GM15510 (cell line): ENCODE results near the gene FBLN1.

Experiments
- POLR2A ChIP-seq: IDR thresholded peaks from 3 replicates; pipeline ENCODE4 v1.6.1; 2011; ENCODE audit warnings: borderline replicate concordance; ENCODE audit not compliant: insufficient read length; ENCODE audit errors: extremely low read depth

FBLN1 gene

GRCh38 chr22:45603619-45604018 is 100.9 kb downstream of the FBLN1 start:
- TF ChIP-seq POLR2A: no peak

- TF ChIP-seq POLR2A: no peak
These were observed 106.1 kb downstream of the FBLN1 start for GRCh38 chr22:45608763-45609180.

GRCh38 chr22:45612451-45612901 is 109.8 kb downstream of the FBLN1 start:
- TF ChIP-seq POLR2A: no peak

- no peak for TF ChIP-seq POLR2A
These were observed 110.3 kb downstream of the FBLN1 start for GRCh38 chr22:45612940-45613339.

GRCh38 chr22:45615364-45615763 is 112.7 kb downstream of the FBLN1 start:
- TF ChIP-seq POLR2A: no peak

- no peak for TF ChIP-seq POLR2A
These were observed 113.7 kb downstream of the FBLN1 start for GRCh38 chr22:45616432-45616831.

GRCh38 chr22:45617948-45618347 is 115.3 kb downstream of the FBLN1 start:
- no peak for TF ChIP-seq POLR2A

GRCh38 chr22:45620706-45621105 is 118.0 kb downstream of the FBLN1 start:
- TF ChIP-seq POLR2A: no peak

- no peak for TF ChIP-seq POLR2A
These were observed 119.3 kb downstream of the FBLN1 start for GRCh38 chr22:45621836-45622600.

- no peak for TF ChIP-seq POLR2A
These were observed 123.5 kb downstream of the FBLN1 start for GRCh38 chr22:45626198-45626651.

GRCh38 chr22:45627489-45628233 is 125.0 kb downstream of the FBLN1 start:
- TF ChIP-seq POLR2A: no peak

GRCh38 chr22:45628515-45628914 is 125.8 kb downstream of the FBLN1 start:
- TF ChIP-seq POLR2A: no peak

GRCh38 chr22:45629469-45630089 is 126.9 kb downstream of the FBLN1 start:
- TF ChIP-seq POLR2A: no peak

GRCh38 chr22:45630436-45630835 is 127.8 kb downstream of the FBLN1 start:
- no peak for TF ChIP-seq POLR2A

GRCh38 chr22:45631140-45631840 is 128.6 kb downstream of the FBLN1 start:
- TF ChIP-seq POLR2A: no peak

GRCh38 chr22:45631841-45632238 is 129.2 kb downstream of the FBLN1 start:
- TF ChIP-seq POLR2A: no peak
